GM13977 (cell line): ENCODE measurements around the gene SNF8.

Source experiments
- DNase-seq: peaks from one replicate; pipeline ENCODE4 v3.0.0; 2012; ENCODE audit warnings: low spot score
- in situ Hi-C: fragments of 300-500 bp; cut with MboI; formaldehyde crosslinking; loops from one replicate; pipeline ENCODE4 v1.12.0; 2022; ENCODE audit warnings: low sequenced_read_pairs, low pct_unique_long_range_greater_than_20kb, mixed read lengths, inconsistent platforms; ENCODE audit not compliant: unreplicated experiment
- TF ChIP-seq, protein P1 (sequence below): IDR thresholded peaks from 2 replicates; pipeline ENCODE4 v1.5.1; 2012; ENCODE audit warnings: mild to moderate bottlenecking, control low read depth; ENCODE audit not compliant: insufficient read depth; ENCODE audit errors: extremely low read depth, missing control alignments

Gene SNF8

DNA sequence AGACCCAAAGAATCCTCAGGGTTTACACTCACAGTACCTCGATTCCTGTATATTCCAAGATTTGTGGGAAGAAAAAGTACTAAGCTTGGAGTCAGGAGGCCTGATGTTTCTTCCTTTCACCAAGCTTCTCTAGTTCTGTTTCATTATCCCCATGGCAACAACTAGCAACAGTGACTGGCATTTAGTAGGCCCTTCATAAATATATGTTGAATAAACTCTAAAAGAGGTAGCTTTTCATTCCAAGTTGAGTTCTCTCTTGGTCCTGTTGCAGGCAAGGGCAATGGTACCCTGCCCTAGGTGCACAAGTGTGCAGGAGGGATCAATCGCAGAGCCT, 37.0 kb downstream of the SNF8 start:
- TF ChIP-seq, protein P1, sequence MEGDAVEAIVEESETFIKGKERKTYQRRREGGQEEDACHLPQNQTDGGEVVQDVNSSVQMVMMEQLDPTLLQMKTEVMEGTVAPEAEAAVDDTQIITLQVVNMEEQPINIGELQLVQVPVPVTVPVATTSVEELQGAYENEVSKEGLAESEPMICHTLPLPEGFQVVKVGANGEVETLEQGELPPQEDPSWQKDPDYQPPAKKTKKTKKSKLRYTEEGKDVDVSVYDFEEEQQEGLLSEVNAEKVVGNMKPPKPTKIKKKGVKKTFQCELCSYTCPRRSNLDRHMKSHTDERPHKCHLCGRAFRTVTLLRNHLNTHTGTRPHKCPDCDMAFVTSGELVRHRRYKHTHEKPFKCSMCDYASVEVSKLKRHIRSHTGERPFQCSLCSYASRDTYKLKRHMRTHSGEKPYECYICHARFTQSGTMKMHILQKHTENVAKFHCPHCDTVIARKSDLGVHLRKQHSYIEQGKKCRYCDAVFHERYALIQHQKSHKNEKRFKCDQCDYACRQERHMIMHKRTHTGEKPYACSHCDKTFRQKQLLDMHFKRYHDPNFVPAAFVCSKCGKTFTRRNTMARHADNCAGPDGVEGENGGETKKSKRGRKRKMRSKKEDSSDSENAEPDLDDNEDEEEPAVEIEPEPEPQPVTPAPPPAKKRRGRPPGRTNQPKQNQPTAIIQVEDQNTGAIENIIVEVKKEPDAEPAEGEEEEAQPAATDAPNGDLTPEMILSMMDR = no peak
- DNase-seq = no peak
- in situ Hi-C loops = no loop called here

DNA sequence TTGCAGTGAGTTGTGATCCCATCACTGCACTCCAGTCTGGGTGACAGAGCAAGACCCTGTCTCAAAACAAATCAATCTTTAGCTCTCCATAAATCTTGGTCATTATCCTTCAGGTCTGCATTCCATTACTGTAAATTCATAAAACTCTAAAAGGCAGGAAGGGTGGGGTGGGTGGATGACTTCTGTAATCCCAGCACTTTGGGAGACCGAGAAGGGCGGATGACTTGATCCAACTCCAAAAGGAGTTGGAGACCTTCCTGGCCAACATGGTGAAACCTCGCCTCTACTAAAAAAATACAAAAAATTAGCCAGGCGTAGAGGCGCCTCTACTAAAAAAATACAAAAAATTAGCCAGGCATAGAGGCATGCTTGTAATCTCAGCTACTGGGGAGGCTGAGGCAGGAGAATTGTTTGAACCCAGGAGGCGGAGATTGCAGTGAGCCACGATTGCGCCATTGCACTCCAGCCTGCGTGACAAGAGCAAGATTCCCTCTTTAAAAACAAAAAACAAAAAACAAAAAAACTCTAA, 38.6 kb downstream of the SNF8 start:
- in situ Hi-C loops = no loop called here
- TF ChIP-seq, protein P1 = no peak

DNA sequence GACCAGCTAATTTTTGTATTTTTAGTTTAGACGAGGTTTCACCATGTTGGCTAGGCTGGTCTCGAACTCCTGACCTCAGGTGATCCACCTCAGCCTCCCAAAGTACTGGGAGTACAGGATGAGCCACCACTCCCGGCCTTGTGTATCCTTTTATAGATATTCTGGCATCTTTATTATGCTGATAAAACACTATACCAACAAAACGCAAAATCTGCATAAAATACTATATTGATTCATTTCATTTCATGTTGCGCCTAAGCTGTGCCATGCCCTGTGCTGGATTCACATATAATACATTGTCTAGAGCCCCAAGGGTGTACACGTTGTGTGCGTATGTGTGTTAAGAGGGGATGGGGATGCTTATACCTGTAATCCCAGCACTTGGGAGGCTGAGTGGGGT, 40.2 kb downstream of the SNF8 start:
- in situ Hi-C loops = no loop called here
- TF ChIP-seq, protein P1 = no peak

More for the DNA sequence above, 38.6 kb downstream of the SNF8 start:
- no peak for DNase-seq

DNA sequence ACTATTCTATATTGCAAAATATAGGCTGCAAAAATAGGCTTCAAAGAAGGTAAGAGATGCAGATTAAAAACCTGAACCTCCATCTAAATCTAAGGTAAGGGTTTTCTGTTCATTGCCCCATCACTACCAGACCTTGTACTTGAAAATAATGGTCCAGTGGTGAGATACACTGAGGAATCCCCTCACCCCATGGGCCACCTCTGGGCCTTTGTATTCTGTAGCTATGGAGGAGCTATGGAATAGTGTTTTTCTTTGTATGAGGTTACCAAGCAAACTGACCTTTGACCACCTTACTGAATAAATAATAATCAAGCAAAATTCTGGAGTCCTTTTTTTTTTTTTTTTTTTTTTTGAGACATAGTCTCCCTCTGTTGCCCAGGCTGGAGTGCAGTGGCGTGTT, 41.2 kb downstream of the SNF8 start:
- no peak for DNase-seq
- in situ Hi-C loops = no loop called here
- TF ChIP-seq, protein P1 = no peak

More for the DNA sequence above, 40.2 kb downstream of the SNF8 start:
- no peak for DNase-seq

DNA sequence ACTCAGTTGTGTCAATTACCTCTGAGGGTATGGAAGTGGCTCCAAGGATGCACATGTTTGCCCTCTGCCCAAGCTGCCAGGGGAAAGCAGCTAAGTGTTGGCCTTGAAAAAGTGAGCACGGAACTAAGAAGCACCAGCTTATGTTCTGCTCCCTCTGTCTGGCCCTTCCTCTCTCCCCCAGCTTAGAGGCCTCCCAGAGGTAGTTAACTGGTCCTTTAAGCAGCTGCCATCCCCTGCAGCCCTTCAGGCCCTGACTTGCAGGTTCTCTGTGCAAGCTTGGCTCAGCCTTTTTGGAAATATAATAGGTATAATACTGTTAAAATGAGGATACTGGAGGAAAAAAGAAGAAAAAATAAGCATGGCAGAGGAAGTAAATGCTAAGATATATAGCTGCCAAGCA, 43.4 kb downstream of the SNF8 start:
- no peak for DNase-seq
- TF ChIP-seq, protein P1 = no peak
- in situ Hi-C loops = no loop called here

DNA sequence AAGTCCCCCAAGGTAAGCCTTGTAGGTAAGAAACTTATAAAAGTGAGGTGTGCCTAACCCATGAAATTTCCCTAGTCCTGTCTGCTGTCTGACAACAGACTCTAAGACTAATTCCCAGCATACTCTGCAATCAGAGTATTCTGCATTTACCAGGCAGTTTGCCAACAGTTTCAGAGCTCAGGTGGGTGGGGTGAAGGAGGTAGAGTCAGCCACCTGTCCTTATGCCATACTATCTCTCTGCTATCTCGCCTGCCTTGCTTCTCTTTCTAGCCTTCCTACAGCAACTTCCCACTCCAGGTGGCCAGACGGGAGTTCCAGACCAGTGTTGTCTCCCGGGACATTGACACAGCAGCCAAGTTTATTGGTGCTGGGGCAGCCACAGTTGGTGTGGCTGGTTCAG, 49.8 kb downstream of the SNF8 start:
- in situ Hi-C loops = loop anchor here (25.0 kb wide), 1 partner anchor 208 kb away; no protein-coding TSS in a partner anchor
- TF ChIP-seq, protein P1 = no peak
- no peak for DNase-seq
